Peyer's patch (tissue), 4 donors: ENCODE results near the gene SCN9A.

ENCODE experiments used
- POLR2A ChIP-seq, 2 donors: fragments of 450-650 bp; IDR thresholded peaks; one replicate each; pipeline ENCODE4 v1.5.1; 2017; ENCODE audit warnings: antibody characterized with exemption in 2 of 2, mild to moderate bottlenecking in 2 of 2, moderate library complexity in 2 of 2
- TF ChIP-seq, protein P1 (sequence below), 6 experiments: fragments of 450-650 bp in 4 of 6; fragments of 200-600 bp in 2 of 6; sonication (generic) in 1 of 6; IDR thresholded peaks; one replicate each; pipeline ENCODE4 v1.5.1; 2017 to 2019; ENCODE audit warnings: antibody characterized with exemption in 6 of 6, mild to moderate bottlenecking in 3 of 6, moderate library complexity in 1 of 6

DNA sequence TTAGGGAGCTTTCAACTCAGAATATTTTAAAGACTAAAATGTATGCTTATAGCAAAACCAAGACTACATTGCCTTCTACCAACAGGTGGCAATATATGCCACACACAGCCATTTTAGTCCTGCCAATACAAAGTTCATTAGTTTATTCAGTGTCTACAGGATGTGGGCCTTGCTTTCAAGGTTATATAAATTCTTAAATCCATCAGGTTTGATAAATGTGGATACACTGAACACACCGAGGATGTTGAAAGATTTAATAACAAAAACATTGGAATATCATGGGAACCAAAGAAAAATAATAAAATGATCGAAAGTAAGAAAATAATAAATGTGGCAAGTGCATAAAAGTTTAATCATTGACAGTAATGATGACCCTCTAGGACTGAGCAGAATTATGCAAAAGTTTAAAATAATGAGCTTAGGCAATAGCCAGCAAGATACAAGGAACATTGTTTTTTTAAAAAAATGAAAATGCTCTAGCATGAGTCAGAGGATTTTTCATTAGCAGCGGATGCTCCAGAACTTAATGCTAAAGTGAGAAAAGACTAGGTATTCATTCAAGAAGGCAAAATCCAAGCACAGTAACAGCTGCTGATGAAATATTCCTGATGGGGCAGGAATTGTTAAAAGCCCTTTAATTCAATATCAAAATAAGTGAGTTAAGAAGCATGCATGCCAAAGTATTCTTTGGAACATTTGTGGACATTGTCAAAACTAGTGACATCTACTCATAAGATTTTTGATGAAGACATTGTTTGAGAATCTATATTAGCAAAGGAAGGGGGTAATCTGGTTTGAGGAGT, 14.2 kb downstream of the SCN9A start:
- TF ChIP-seq, protein P1, sequence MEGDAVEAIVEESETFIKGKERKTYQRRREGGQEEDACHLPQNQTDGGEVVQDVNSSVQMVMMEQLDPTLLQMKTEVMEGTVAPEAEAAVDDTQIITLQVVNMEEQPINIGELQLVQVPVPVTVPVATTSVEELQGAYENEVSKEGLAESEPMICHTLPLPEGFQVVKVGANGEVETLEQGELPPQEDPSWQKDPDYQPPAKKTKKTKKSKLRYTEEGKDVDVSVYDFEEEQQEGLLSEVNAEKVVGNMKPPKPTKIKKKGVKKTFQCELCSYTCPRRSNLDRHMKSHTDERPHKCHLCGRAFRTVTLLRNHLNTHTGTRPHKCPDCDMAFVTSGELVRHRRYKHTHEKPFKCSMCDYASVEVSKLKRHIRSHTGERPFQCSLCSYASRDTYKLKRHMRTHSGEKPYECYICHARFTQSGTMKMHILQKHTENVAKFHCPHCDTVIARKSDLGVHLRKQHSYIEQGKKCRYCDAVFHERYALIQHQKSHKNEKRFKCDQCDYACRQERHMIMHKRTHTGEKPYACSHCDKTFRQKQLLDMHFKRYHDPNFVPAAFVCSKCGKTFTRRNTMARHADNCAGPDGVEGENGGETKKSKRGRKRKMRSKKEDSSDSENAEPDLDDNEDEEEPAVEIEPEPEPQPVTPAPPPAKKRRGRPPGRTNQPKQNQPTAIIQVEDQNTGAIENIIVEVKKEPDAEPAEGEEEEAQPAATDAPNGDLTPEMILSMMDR (IDR thresholded peaks at IDR 0.05): peak in 4 of 6 experiments; percentile 29 to 69 (median 65)
- TF ChIP-seq POLR2A (IDR thresholded peaks at IDR 0.05): no peak
